K562 (cell line): Measurements from ENCODE around the gene FHIT.
"Not testable (repeated sequence)": the region's sequence is repeated elsewhere in the genome, so short reads cannot be mapped to it uniquely, and the experiment has no call there.

Experiments
- BACH1 ChIP-seq: fragments of 200-800 bp; sonication (Bioruptor generic); IDR thresholded peaks from 2 replicates; pipeline ENCODE4 v1.6.1; 2016; ENCODE audit warnings: missing genetic modification characterization, missing compliant biosample characterization
- GTF2F1 ChIP-seq: IDR thresholded peaks from 2 replicates; pipeline ENCODE4 v1.6.1; 2011; ENCODE audit warnings: low read depth, low read length, improper control_type of control experiment
- HDAC2 ChIP-seq: fragments of 450-650 bp; IDR thresholded peaks from 2 replicates; pipeline ENCODE4 v1.6.1; 2016; ENCODE audit warnings: mild to moderate bottlenecking
- MAFK ChIP-seq: IDR thresholded peaks from 2 replicates; pipeline ENCODE4 v1.6.1; 2011; ENCODE audit warnings: low read length, improper control_type of control experiment
- SMARCB1 ChIP-seq: IDR thresholded peaks from 2 replicates; pipeline ENCODE4 v1.6.1; 2011; ENCODE audit warnings: improper control_type of control experiment, low read depth; ENCODE audit not compliant: insufficient read length
- ZNF316 ChIP-seq: fragments of 450-650 bp; IDR thresholded peaks from 2 replicates; pipeline ENCODE4 v1.6.1; 2016
- TF ChIP-seq, protein P1 (sequence below), 3 experiments: IDR thresholded peaks in 2 of 3; conservative IDR thresholded peaks in 1 of 3; 2 replicates each; pipeline ENCODE4 v1.5.1; 2011 to 2012; ENCODE audit warnings: low read length in 3 of 3, mild to moderate bottlenecking in 3 of 3, control low read depth in 2 of 3, improper control_type of control experiment in 1 of 3, inconsistent platforms in 1 of 3, low read depth in 1 of 3, mixed read lengths in 1 of 3, moderate library complexity in 1 of 3; ENCODE audit not compliant: insufficient read depth in 2 of 3

- not testable (repeated sequence) for TF ChIP-seq BACH1 (tag); MAFK; ZNF316; HDAC2; GTF2F1; SMARCB1
- TF ChIP-seq, protein P1, sequence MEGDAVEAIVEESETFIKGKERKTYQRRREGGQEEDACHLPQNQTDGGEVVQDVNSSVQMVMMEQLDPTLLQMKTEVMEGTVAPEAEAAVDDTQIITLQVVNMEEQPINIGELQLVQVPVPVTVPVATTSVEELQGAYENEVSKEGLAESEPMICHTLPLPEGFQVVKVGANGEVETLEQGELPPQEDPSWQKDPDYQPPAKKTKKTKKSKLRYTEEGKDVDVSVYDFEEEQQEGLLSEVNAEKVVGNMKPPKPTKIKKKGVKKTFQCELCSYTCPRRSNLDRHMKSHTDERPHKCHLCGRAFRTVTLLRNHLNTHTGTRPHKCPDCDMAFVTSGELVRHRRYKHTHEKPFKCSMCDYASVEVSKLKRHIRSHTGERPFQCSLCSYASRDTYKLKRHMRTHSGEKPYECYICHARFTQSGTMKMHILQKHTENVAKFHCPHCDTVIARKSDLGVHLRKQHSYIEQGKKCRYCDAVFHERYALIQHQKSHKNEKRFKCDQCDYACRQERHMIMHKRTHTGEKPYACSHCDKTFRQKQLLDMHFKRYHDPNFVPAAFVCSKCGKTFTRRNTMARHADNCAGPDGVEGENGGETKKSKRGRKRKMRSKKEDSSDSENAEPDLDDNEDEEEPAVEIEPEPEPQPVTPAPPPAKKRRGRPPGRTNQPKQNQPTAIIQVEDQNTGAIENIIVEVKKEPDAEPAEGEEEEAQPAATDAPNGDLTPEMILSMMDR (IDR thresholded peaks at IDR 0.05 in 2 of 3, conservative IDR thresholded peaks at IDR 0.05 in 1 of 3; ENCODE audit: insufficient read depth in 2 of 3, low read depth in 1 of 3, low read length in 3 of 3) = not testable (repeated sequence)
These were observed 61.0 kb downstream of the FHIT start for GRCh38 chr3:61190205-61190604.
